GM12864 (cell line): Measurements from ENCODE around the gene TDRD7.

Experiments used
- DNase-seq: peaks from one replicate; pipeline ENCODE4 v3.0.0-alpha.2; 2011; ENCODE audit warnings: low read depth
- H3K4me3 ChIP-seq: 2 replicates; pipeline ENCODE4 v1.5.1; 2011; ENCODE audit warnings: mild to moderate bottlenecking, low read depth, low read length, control low read depth
- TF ChIP-seq, protein P1 (sequence below): IDR thresholded peaks from 2 replicates; pipeline ENCODE4 v1.5.1; 2011; ENCODE audit warnings: low read depth, mild to moderate bottlenecking, moderate library complexity, low read length, control low read depth, inconsistent platforms; ENCODE audit errors: missing control alignments

Gene TDRD7

DNA sequence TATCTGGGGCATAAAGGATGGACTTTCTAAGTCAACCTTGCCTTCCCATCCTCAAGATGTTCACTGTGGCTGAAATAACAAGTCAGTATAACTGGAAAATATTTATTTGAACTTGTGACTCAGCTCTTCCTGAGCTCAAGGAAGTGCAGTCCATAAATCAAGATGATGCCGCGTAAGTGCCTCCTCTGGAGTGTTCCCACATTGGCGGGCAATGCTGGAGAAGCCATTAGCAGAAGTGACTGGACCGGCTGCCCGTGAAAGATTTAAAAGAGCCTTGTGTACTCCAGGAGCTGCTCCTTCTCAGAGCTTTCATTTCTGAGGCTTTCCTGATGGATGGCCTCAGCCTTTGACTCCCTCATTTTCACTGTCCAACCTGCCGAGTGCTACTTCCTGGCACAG is 107.0 kb downstream of the TDRD7 start:
- TF ChIP-seq, protein P1, sequence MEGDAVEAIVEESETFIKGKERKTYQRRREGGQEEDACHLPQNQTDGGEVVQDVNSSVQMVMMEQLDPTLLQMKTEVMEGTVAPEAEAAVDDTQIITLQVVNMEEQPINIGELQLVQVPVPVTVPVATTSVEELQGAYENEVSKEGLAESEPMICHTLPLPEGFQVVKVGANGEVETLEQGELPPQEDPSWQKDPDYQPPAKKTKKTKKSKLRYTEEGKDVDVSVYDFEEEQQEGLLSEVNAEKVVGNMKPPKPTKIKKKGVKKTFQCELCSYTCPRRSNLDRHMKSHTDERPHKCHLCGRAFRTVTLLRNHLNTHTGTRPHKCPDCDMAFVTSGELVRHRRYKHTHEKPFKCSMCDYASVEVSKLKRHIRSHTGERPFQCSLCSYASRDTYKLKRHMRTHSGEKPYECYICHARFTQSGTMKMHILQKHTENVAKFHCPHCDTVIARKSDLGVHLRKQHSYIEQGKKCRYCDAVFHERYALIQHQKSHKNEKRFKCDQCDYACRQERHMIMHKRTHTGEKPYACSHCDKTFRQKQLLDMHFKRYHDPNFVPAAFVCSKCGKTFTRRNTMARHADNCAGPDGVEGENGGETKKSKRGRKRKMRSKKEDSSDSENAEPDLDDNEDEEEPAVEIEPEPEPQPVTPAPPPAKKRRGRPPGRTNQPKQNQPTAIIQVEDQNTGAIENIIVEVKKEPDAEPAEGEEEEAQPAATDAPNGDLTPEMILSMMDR, result no peak
- no peak overlapping the region for H3K4me3 ChIP-seq
- no peak for DNase-seq

DNA sequence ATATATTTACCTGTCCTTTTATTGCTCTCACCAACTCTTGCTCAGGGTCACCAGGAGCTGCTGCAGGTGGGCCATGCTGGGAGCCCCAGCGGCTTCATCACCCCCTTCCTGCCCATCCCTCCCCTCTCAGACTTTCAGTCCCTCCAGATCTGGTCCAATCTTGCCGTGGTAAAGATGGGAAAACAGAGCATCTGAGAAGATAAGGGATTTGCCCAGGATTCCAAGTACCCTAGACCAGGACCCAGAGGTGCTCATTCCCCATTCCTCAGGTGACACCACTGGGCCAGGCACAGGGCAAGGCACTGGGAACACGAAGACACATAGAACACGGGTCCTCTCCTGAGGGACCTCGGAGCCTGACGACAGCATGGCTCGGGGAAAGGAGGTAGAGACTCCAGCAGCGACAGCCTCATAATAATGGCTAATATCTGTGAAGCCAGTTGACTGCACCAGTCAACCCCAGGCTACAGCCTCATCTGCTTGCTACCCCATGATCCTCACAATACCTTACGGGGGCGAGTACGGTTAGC is 107.6 kb downstream of the TDRD7 start:
- no peak for DNase-seq
- no peak overlapping the region for H3K4me3 ChIP-seq
- TF ChIP-seq, protein P1, result no peak

DNA sequence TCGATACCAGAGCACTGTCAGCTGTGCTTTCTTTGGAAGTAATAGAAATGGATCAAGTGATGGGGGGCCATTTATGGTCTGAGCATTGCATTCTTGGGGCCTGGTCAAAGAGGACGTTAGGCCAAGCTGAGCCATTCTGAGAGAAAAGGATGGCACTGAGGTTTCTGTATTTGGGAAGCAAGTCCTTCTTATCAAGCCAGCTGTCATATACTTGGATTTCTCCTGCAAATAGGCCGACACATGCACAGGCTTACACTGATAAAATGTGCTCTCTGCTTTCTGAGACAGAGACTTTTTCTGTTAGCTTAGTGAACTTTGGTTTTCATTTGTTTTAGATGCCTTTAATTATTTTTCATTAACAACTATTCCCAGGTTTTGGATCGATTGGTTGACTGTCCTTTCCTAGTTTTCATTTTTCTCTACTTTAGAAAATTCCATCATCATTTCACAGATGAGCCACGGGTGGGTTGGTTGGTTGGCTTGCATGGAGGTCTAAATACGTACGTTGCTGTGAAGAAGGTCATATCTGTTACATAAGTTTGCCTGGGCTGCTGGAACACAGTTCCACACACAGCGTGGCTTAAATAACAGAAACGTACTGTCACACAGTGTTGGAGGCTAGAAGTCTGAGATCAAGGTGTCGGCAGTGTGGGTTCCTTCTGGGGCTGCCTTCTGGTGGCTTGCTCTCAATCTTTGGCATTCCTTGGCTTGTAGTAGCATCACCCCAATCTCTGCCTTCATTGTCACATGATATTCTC is 109.9 kb downstream of the TDRD7 start:
- no peak for DNase-seq
- TF ChIP-seq, protein P1, result no peak
- H3K4me3 ChIP-seq, result no peak overlapping the region

DNA sequence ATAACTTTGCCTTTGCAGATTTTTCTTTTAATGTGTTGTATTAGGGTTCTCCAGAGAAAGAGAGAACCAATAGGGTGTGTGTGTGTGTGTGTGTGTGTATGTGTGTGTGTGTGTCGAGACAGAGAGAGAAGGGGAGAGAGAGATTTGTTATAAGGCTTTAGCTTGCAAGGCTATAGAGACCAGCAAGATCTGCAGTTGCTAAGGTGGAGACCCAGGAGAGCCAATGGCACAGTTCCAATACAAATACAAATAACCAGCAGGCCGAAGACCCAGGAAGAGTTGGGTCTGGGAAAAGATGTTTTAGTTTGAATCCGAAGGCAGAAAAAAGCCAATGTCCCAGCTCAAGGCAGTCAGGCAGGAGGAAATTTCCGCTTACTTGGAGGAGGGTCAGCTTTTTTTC is 112.5 kb downstream of the TDRD7 start:
- DNase-seq, result no peak
- TF ChIP-seq, protein P1, result no peak
- H3K4me3 ChIP-seq, result no peak overlapping the region

DNA sequence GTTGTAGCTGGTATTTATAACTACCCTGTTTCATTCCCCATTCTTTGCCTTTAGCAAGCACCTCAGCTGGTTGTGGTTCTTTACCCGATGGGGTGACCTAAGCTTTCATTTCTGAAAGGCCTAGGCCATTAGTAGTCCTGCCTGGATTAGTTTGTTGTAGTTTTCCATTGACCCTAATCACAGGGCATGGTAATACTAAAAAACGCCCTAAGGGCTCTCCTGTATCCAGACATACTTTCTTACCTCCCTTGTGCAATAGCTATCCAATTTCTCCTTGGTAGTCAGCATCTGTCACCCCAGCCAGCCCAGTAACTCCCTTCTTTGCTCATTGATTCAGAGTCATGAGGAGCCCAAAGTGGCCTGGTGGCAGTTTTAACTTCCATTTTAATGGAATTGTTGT is 113.6 kb downstream of the TDRD7 start:
- no peak overlapping the region for H3K4me3 ChIP-seq
- TF ChIP-seq, protein P1, result no peak
- DNase-seq, result no peak

DNA sequence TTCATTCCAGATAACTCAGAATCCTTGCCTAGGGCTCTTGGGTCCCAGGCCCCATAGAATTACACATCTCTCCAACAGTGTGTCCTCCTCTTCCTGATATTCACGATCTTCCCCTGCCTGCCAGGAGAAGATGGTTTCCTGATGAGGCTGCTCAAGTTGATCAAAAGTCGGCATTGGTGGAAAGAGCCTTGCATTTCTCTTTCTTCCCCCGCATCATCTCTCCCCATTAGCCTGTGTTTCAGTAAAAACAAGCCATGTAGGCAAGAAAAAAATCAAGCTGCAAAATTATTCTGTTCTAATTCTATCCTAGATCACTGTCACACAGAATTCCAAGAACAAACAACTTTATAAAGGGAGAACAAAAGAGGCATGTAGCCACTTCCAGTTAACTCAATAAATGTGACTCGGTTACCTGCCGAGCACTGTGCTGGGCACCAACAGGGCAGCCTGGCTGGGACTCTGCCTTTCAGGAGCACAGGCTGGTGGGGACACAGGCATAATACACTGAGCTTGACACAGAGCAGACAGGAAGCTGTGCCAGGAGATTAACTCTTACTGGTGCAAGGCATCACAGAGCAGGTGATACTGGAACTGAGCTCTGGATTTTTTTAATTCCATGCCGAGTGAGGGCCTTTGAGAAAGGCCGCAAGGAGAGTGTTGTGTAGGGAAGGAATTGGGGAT is 115.1 kb downstream of the TDRD7 start:
- H3K4me3 ChIP-seq, result no peak overlapping the region
- TF ChIP-seq, protein P1, result no peak
- no peak for DNase-seq
